AG09309 (cell line): ENCODE data around the gene HINT2.

ENCODE experiments used
- DNase-seq: peaks from one replicate; pipeline ENCODE4 v3.0.0-alpha.2; 2010; ENCODE audit warnings: low read depth
- H3K4me3 ChIP-seq: 2 replicates; pipeline ENCODE4 v1.5.1; 2011; ENCODE audit warnings: mild to moderate bottlenecking, low read depth, low read length, moderate library complexity; ENCODE audit not compliant: control insufficient read depth
- CTCF ChIP-seq: IDR thresholded peaks from 2 replicates; pipeline ENCODE4 v1.5.1; 2011; ENCODE audit warnings: mild to moderate bottlenecking, low read depth, low read length, inconsistent platforms; ENCODE audit not compliant: insufficient read depth, control insufficient read depth; ENCODE audit errors: missing control alignments

Gene HINT2

GRCh38 chr9:35771075-35771433 lies 43.8 kb downstream of the HINT2 start:
- TF ChIP-seq CTCF, result no peak
- DNase-seq, result no peak
- H3K4me3 ChIP-seq, result no peak overlapping the region

DNA sequence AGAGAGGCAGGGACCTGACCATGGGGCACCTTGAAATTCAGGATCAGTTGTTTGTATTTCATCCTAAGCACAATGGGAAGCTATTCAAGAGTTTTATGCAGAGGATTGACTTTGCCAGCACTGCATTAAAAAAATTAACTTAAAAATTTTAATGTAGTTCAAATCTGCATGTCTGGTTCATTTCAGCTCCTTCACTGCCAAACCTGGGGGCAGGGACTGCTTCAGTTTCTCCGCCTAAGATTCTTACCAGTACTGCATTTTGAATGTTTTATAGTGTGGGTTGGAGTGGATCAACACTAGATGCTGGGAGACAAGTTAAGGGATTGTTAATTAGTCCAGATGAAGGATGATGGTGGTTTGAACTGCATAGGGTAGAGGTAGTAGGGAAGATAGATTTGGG lies 45.1 kb downstream of the HINT2 start:
- TF ChIP-seq CTCF, result no peak

DNA sequence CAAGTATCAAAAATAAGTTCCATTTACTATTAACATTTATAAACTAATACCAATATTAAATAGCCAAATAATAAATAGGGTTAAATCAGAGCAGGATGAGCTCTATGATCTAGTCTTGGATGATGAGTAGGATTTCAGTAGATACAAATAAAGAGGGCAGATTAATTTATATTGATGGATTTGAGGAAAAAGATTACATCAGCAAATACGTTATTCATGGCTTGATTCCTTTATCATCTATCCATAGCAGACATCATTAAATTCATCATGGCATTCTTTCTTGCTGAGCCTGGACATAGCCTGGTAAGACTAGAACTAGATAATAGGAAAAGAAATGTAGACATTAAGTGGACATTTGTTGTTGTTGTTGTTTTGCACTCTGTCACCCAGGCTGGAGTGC lies 47.4 kb downstream of the HINT2 start:
- no peak overlapping the region for H3K4me3 ChIP-seq
- DNase-seq, result no peak

More for the DNA sequence above, 45.1 kb downstream of the HINT2 start:
- no peak overlapping the region for H3K4me3 ChIP-seq
- DNase-seq, result no peak

GRCh38 chr9:35766997-35767396 lies 47.8 kb downstream of the HINT2 start:
- no peak for DNase-seq
- no peak overlapping the region for H3K4me3 ChIP-seq
- TF ChIP-seq CTCF, result no peak

More for the DNA sequence above, 47.4 kb downstream of the HINT2 start:
- no peak for TF ChIP-seq CTCF

DNA sequence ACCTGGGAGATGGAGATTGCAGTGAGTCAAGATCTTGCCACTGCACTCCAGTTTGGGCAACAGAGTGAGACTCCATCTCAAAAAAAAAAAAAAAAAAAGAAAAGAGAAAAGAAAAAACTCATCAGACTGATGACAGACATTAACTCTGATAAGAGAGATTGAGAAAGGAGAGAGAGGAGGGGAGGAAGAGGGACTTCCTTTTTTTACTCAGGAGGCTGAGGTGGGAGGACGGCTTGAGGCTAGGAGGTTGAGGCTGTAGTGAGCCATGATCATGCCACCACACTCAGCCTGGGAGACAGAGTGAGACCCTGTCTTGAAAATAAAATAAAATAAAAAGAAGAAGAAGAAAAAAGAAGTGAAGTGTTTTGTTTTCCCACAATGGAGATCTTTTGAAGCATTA lies 51.0 kb downstream of the HINT2 start:
- no peak for TF ChIP-seq CTCF
- no peak overlapping the region for H3K4me3 ChIP-seq
- DNase-seq, result no peak

DNA sequence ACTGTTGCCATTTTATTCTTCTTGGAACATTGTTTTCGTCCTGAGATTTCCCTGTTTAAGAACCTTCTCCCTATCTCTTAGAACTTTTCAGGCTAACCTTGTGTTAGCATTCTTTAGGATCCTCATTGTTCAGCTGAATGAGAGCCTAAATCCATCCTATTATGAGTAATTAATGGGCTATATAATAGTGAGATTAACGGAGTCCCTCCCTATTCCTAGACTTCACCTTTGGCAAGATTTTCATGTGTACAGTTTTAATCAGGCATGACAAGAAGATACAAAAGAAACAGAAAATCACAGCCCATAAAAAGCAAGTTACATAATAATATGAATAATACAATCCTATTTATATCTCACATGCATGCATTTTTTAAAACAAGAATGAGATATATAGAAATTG lies 51.7 kb downstream of the HINT2 start:
- DNase-seq, result no peak
- H3K4me3 ChIP-seq, result no peak overlapping the region
- no peak for TF ChIP-seq CTCF
